Breast epithelium (tissue), 4 donors: ENCODE results near the gene LARP4. TPM values are rescaled to one million over a fixed set of nuclear protein-coding genes. Genes with fewer than 3 reads are reported as not detected.

Experiments
- DNase-seq, 2 donors: peaks; one replicate each; pipeline ENCODE4 v3.0.0-alpha.2; 2019; ENCODE audit warnings: low spot score in 2 of 2
- H3K27ac ChIP-seq, 2 donors: fragments of 200-600 bp; sonication (generic) in 1 of 2; one replicate each; pipeline ENCODE4 v1.5.1; 2016 to 2019; ENCODE audit warnings: mild to moderate bottlenecking in 1 of 2
- H3K27me3 ChIP-seq, 2 donors: fragments of 200-600 bp; sonication (generic) in 1 of 2; one replicate each; pipeline versions ENCODE4 v1.5.1 to v1.6.0; 2017 to 2019; ENCODE audit warnings: control low read depth in 1 of 2, mild to moderate bottlenecking in 1 of 2
- H3K36me3 ChIP-seq: fragments of 200-600 bp; one replicate; pipeline ENCODE4 v1.5.1; 2019
- H3K4me1 ChIP-seq, 2 donors: fragments of 200-600 bp; sonication (generic); one replicate each; pipeline ENCODE4 v1.5.1; 2016 to 2019; ENCODE audit warnings: control low read depth in 1 of 2
- H3K4me3 ChIP-seq, 3 donors: fragments of 200-600 bp; sonication (generic); 1 replicate in 2 of 3; 2 replicates in 1 of 3; pipeline ENCODE4 v1.5.1; 2016 to 2019; ENCODE audit warnings: mild to moderate bottlenecking in 3 of 3, moderate library complexity in 2 of 3
- H3K9me3 ChIP-seq, 2 donors: fragments of 200-600 bp; sonication (generic) in 1 of 2; one replicate each; pipeline ENCODE4 v1.5.1; 2016 to 2019; ENCODE audit warnings: control low read depth in 1 of 2
- POLR2A ChIP-seq: fragments of 450-650 bp; IDR thresholded peaks from one replicate; pipeline ENCODE4 v1.6.1; 2016; ENCODE audit warnings: antibody characterized with exemption, mild to moderate bottlenecking, moderate library complexity
- POLR2AphosphoS5 ChIP-seq, 3 donors: sonication (generic); formaldehyde crosslinking; IDR thresholded peaks; one replicate each; pipeline ENCODE4 v1.6.1; 2017; ENCODE audit warnings: antibody characterized with exemption in 3 of 3
- intact Hi-C: fragments of 100-400 bp; cut with DNase I; formaldehyde crosslinking; loops from one replicate; pipeline ENCODE4 v1.15.1; 2023; ENCODE audit warnings: low total_unique reads
- total RNA-seq, 3 donors: library from RNA; depleted of rRNA; stranded (reverse); fragments of >200 nt; gene quantifications; one replicate each; pipeline ENCODE4 v1.1.0, GENCODE V29; 2016
- TF ChIP-seq, protein P1 (sequence below), 3 donors: fragments of 450-650 bp; IDR thresholded peaks; one replicate each; pipeline ENCODE4 v1.5.1; 2016 to 2017; ENCODE audit warnings: antibody characterized with exemption in 3 of 3, mild to moderate bottlenecking in 3 of 3, moderate library complexity in 3 of 3

The LARP4 gene
- total RNA-seq, result 10 to 100 TPM; 34.2 to 61.9 (median 56.3) TPM

DNA sequence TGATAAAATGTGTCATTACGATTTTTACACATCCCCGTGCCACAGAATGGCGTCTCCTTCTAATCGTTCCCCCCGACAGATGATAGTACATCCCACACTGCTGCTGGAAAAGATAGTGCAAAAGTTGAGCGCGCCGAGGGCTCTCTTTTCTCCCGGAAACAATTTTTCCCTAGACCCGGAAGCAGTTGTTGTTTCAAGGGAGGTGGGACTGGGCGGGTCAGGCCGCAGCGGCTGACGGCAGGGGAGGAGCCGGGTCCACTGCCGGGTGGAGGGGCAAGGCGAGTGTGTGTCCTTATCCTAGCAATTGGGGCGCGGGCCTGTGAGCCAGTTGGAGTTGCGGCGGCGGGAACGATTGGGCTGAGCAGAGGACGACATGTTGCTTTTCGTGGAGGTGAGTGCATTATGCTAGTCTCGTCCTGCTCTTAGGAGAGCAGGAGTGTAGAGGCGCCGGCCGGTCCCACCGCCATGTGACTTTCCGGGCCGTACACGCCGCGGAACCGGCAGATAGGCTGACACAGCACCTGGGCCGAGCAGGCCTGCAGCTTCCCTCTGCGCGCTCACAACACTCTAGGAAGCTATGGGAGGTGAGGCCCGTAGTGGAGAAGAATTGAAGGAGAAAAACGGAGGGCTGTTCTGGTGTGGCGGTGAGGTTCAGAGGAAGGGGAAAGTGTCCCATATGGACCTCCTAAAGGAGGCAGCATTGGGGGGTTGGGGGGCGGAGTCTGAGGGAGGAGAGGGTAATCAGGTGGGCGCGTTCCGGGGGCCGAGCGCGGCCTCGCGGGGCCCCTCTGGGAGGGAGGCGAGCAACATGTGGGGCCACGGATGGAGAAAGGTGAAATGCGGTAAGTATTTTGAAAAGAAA, at the start of gene LARP4:
TSS of gene LARP4 (plus strand) at position 248 of the 862 bp plus-strand sequence. CDS start at position 374, 126 bp downstream.
- no peaks in the 10 kb centered on the region for H3K27me3 ChIP-seq
- TF ChIP-seq POLR2AphosphoS5 (IDR thresholded peaks at IDR 0.05), result peak; percentile 74 to 89 (median 89)
- TF ChIP-seq, protein P1, sequence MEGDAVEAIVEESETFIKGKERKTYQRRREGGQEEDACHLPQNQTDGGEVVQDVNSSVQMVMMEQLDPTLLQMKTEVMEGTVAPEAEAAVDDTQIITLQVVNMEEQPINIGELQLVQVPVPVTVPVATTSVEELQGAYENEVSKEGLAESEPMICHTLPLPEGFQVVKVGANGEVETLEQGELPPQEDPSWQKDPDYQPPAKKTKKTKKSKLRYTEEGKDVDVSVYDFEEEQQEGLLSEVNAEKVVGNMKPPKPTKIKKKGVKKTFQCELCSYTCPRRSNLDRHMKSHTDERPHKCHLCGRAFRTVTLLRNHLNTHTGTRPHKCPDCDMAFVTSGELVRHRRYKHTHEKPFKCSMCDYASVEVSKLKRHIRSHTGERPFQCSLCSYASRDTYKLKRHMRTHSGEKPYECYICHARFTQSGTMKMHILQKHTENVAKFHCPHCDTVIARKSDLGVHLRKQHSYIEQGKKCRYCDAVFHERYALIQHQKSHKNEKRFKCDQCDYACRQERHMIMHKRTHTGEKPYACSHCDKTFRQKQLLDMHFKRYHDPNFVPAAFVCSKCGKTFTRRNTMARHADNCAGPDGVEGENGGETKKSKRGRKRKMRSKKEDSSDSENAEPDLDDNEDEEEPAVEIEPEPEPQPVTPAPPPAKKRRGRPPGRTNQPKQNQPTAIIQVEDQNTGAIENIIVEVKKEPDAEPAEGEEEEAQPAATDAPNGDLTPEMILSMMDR (IDR thresholded peaks at IDR 0.05), result no peak
- TF ChIP-seq POLR2A, result peak; percentile 80
- peaks cover 0 to 11% of the 10 kb centered on the region in 2 donors for H3K4me1 ChIP-seq
- intact Hi-C loops, result no loop called here
- H3K4me3 ChIP-seq, result peak within 1 kb of the TSS; percentile 76 to 88 (median 78)
- peak; percentile 89 to 90 for DNase-seq
- H3K36me3 ChIP-seq, result no peaks in the 10 kb centered on the region
- peak within 1 kb of the TSS; percentile 89 to 91 for H3K27ac ChIP-seq
- no peaks in the 10 kb centered on the region for H3K9me3 ChIP-seq

DNA sequence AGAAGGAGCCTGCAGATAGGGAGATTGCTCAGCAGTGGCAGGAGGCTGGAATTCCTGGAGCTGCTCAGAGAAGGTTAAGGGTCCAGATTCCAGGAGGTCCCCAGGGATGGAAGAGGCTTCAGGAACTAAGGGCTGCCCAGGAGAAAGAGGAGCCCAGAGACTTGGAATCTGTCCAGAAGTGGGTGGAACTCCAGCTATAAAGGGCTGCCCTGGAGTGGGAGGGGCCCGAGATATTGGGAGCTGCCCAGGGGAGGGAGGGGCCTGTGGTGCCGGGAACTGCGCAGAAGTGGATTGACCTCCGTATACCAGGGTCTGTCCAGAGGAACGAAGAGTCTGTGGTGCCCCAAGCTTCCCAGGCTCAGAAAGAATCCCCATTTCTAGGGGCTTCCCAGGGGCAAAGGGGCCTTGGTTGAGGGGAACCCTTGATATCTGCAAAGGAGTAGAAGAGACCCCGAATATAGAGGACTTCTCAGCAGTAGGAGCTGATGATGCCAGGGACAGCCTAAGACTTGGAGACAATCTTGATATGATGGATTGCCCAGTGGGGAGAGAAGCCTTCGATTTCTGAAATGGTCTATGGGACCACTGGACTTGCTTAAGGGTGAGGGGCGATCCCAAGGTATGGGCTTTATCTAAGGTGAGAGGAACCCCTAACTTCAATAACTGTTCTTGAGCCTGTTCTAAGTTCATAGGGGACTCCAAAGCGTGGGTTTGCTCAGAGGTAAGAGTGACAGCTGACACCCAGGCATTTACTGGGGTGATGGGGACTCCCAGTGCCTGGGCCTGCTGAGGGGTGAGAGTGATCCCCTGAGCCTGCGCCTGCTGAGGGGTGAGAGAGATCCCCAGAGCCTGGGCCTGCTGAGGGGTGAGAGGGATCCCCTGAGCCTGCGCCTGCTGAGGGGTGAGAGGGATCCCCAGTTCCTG, 49.3 kb upstream of the LARP4 start:
- Histone ChIP-seq H3K9me3 (no peaks in the 10 kb centered on the region), H3K27me3 (no peaks in the 10 kb centered on the region), H3K27ac (peak overlapping the region in 1 of 2 donors; percentile 19), H3K4me3 (no peak overlapping the region), H3K4me1 (peaks cover 0 to 5% of the 10 kb centered on the region in 2 donors), H3K36me3 (no peaks in the 10 kb centered on the region)
- DNase-seq, result no peak
- TF ChIP-seq, protein P1 (IDR thresholded peaks at IDR 0.05), result no peak
- no peak for TF ChIP-seq POLR2A
- TF ChIP-seq POLR2AphosphoS5 (IDR thresholded peaks at IDR 0.05), result no peak
- intact Hi-C loops, result no loop called here

DNA sequence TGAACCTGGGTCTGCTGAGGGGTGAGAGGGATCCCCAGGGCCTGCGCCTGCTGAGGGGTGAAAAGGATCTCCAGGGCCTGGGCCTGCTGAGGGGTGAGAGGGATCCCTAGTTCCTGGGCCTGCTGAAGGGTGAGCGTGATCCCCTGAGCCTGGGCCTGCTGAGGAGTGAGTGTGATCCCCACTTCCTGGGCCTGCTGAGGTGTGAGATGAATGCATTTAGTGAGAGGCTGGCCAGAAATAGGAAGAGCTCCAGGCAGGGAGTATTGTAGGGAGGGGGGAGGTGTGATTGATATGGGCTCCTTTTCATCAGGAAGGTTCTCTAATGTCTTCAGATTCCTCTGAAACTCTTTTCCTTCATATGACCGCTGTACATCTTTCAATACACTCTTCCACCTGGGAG, 47.3 kb upstream of the LARP4 start:
- Histone ChIP-seq H3K4me3 (no peak overlapping the region), H3K27ac (no peak overlapping the region), H3K36me3 (no peaks in the 10 kb centered on the region), H3K27me3 (no peaks in the 10 kb centered on the region), H3K9me3 (no peaks in the 10 kb centered on the region), H3K4me1 (peaks cover 0 to 5% of the 10 kb centered on the region in 2 donors)
- DNase-seq, result no peak
- intact Hi-C loops, result no loop called here
- TF ChIP-seq POLR2A, result no peak
- no peak for TF ChIP-seq POLR2AphosphoS5 (IDR thresholded peaks at IDR 0.05)
- TF ChIP-seq, protein P1 (IDR thresholded peaks at IDR 0.05), result no peak

DNA sequence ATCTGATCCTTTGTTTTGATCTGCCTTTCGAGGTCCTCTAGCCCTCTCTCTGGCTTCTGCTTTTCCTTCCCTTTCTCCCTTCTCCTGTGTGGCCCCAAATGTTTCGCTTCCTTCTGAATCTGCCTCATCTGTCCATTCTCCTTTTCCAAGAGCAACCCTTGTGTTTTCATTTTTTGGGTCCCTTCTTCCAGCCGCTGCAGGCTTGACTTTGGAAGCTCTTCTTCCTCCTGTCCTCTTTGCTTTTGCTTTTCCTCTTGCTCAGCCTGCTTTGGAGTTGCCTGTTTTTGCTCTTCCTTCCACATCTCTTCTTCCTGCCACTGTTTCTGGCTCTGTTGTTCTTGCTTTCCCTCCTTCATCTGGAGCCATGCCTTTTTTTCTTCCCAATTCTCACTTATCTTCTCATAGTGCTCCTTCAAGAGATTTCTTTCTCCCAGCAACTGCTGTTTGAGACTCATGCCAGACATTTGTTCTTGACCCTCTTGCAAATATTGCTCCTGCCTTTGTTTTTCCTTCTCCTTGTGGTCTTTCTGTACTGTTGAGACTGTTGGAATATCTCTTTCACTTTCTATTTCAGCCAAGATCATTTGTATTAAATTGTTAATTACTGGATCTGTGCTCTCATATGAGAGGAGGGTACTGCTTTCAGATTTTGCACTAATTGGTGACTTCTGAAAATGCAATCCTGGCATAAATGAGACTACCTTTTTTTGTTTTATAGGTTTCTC, 46.7 kb upstream of the LARP4 start:
- Histone ChIP-seq H3K27me3 (no peaks in the 10 kb centered on the region), H3K4me3 (peak overlapping the region in 2 of 3 donors; percentile 12 to 16), H3K4me1 (peaks cover 0 to 5% of the 10 kb centered on the region in 2 donors), H3K27ac (peak overlapping the region in 1 of 2 donors; percentile 20), H3K9me3 (no peaks in the 10 kb centered on the region), H3K36me3 (no peaks in the 10 kb centered on the region)
- TF ChIP-seq POLR2A (no peak), POLR2AphosphoS5 (IDR thresholded peaks at IDR 0.05) (no peak)
- TF ChIP-seq, protein P1 (IDR thresholded peaks at IDR 0.05), result no peak
- intact Hi-C loops, result no loop called here
- no peak for DNase-seq
